ENCODE measurements around the gene PAMR1.

PAMR1 gene

GRCh38 chr11:35511666-35512065 is 13.8 kb downstream of the PAMR1 start:
- peak; percentile 80 for DNase-seq
- Histone ChIP-seq H3K9me3 (ENCODE audit: severe bottlenecking) (peaks cover 5% of the 10 kb centered on the region), H3K4me3 (ENCODE audit: low read depth, low read length) (no peak overlapping the region), H3K36me3 (no peaks in the 10 kb centered on the region), H3K27me3 (ENCODE audit: insufficient read depth, low read depth, severe bottlenecking) (no peaks in the 10 kb centered on the region), H3K27ac (peak overlapping the region; percentile 30)
- no peak for TF ChIP-seq CTCF (IDR thresholded peaks at IDR 0.05; ENCODE audit: low read depth, low read length)

GRCh38 chr11:35507688-35508087 is 17.7 kb downstream of the PAMR1 start:
- Histone ChIP-seq H3K4me3 (ENCODE audit: low read depth, low read length) (no peak overlapping the region), H3K9me3 (ENCODE audit: severe bottlenecking) (peaks cover 5% of the 10 kb centered on the region), H3K27me3 (ENCODE audit: insufficient read depth, low read depth, severe bottlenecking) (no peaks in the 10 kb centered on the region), H3K27ac (no peak overlapping the region), H3K36me3 (no peaks in the 10 kb centered on the region)
- TF ChIP-seq CTCF (IDR thresholded peaks at IDR 0.05; ENCODE audit: low read depth, low read length): no peak
- DNase-seq: no peak

- Histone ChIP-seq H3K27ac (no peak overlapping the region), H3K27me3 (ENCODE audit: insufficient read depth, low read depth, severe bottlenecking) (no peaks in the 10 kb centered on the region), H3K36me3 (no peaks in the 10 kb centered on the region), H3K4me3 (ENCODE audit: low read depth, low read length) (no peak overlapping the region), H3K9me3 (ENCODE audit: severe bottlenecking) (no peaks in the 10 kb centered on the region)
- no peak for DNase-seq
- TF ChIP-seq CTCF (IDR thresholded peaks at IDR 0.05; ENCODE audit: low read depth, low read length): no peak
Measured at GRCh38 chr11:35501776-35502175, 23.6 kb downstream of the PAMR1 start.

GRCh38 chr11:35500744-35501143 is 24.7 kb downstream of the PAMR1 start:
- Histone ChIP-seq H3K9me3 (ENCODE audit: severe bottlenecking) (no peaks in the 10 kb centered on the region), H3K27ac (no peak overlapping the region), H3K4me3 (ENCODE audit: low read depth, low read length) (no peak overlapping the region), H3K27me3 (ENCODE audit: insufficient read depth, low read depth, severe bottlenecking) (no peaks in the 10 kb centered on the region), H3K36me3 (no peaks in the 10 kb centered on the region)
- no peak for TF ChIP-seq CTCF (IDR thresholded peaks at IDR 0.05; ENCODE audit: low read depth, low read length)
- no peak for DNase-seq

GRCh38 chr11:35496416-35496815 is 29.0 kb downstream of the PAMR1 start:
- Histone ChIP-seq H3K4me3 (ENCODE audit: low read depth, low read length) (no peak overlapping the region), H3K36me3 (no peaks in the 10 kb centered on the region), H3K27ac (no peak overlapping the region), H3K9me3 (ENCODE audit: severe bottlenecking) (no peaks in the 10 kb centered on the region), H3K27me3 (ENCODE audit: insufficient read depth, low read depth, severe bottlenecking) (no peaks in the 10 kb centered on the region)
- DNase-seq: no peak
- no peak for TF ChIP-seq CTCF (IDR thresholded peaks at IDR 0.05; ENCODE audit: low read depth, low read length)

- Histone ChIP-seq H3K27me3 (ENCODE audit: insufficient read depth, low read depth, severe bottlenecking) (no peaks in the 10 kb centered on the region), H3K27ac (no peak overlapping the region), H3K36me3 (no peaks in the 10 kb centered on the region), H3K9me3 (ENCODE audit: severe bottlenecking) (no peaks in the 10 kb centered on the region), H3K4me3 (ENCODE audit: low read depth, low read length) (no peak overlapping the region)
- DNase-seq: no peak
- no peak for TF ChIP-seq CTCF (IDR thresholded peaks at IDR 0.05; ENCODE audit: low read depth, low read length)
Measured at GRCh38 chr11:35494957-35495490, 30.4 kb downstream of the PAMR1 start.
